Effector memory CD4-positive, alpha-beta T cell (primary cell): ENCODE data around the gene MARF1.
A peak's percentile ranks its signal among the peaks of the same experiment; 100 is the strongest.
"Not testable (repeated sequence)": the region's sequence is repeated elsewhere in the genome, so short reads cannot be mapped to it uniquely, and the experiment has no call there.

Experiments
- DNase-seq, 3 donors: peaks; one replicate each; pipeline ENCODE4 v3.0.0-alpha.2; 2020
- H3K27ac ChIP-seq: 2 replicates; pipeline ENCODE4 v1.7.0; 2013; ENCODE audit warnings: mild to moderate bottlenecking, low read length, moderate library complexity; ENCODE audit not compliant: insufficient read depth, poor library complexity, severe bottlenecking
- H3K27me3 ChIP-seq: replicated peaks from 2 replicates; pipeline ENCODE4 v1.7.0; 2013; ENCODE audit warnings: mild to moderate bottlenecking, low read length; ENCODE audit not compliant: insufficient read depth, control insufficient read depth, poor library complexity, severe bottlenecking
- H3K36me3 ChIP-seq: 2 replicates; pipeline ENCODE4 v1.7.0; 2013; ENCODE audit warnings: mild to moderate bottlenecking, low read length, moderate library complexity; ENCODE audit not compliant: control insufficient read depth, insufficient read depth
- H3K4me1 ChIP-seq: 2 replicates; pipeline ENCODE4 v1.7.0; 2013; ENCODE audit warnings: low read length, mild to moderate bottlenecking; ENCODE audit not compliant: control insufficient read depth, insufficient read depth, poor library complexity, severe bottlenecking
- H3K4me3 ChIP-seq: 2 replicates; pipeline ENCODE4 v1.7.0; 2013; ENCODE audit warnings: low read length, low read depth, mild to moderate bottlenecking; ENCODE audit not compliant: insufficient read depth, poor library complexity, severe bottlenecking
- H3K9me3 ChIP-seq: 2 replicates; pipeline ENCODE4 v1.7.0; 2013; ENCODE audit warnings: mild to moderate bottlenecking, low read length, moderate library complexity; ENCODE audit not compliant: control insufficient read depth

The MARF1 gene

DNA sequence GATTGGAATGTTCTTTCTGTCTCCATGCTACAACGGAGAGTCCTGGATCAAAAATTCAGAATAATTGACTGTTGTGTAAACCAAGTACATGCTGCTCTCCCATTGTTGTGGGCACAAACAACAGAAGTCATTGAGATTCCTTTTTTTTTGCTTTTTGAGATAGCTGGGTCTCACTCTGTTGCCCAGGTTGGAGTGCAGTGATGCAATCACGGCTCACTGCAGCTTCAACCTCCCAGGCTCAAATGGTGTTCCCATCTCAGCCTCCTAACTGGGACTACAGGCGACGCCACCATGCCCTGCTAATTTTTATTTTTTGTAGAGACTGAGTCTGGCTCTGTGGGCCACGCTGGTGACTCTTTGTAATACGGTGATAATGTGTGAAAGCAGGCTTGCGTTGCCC, 31.6 kb upstream of the MARF1 start:
- H3K9me3 ChIP-seq = no peaks in the 10 kb centered on the region
- H3K4me3 ChIP-seq = no peak overlapping the region
- no peaks in the 10 kb centered on the region for H3K27me3 ChIP-seq
- H3K27ac ChIP-seq = peak overlapping the region; percentile 87
- peaks cover 28% of the 10 kb centered on the region for H3K4me1 ChIP-seq
- no peak for DNase-seq
- H3K36me3 ChIP-seq = peaks cover 34% of the 10 kb centered on the region

DNA sequence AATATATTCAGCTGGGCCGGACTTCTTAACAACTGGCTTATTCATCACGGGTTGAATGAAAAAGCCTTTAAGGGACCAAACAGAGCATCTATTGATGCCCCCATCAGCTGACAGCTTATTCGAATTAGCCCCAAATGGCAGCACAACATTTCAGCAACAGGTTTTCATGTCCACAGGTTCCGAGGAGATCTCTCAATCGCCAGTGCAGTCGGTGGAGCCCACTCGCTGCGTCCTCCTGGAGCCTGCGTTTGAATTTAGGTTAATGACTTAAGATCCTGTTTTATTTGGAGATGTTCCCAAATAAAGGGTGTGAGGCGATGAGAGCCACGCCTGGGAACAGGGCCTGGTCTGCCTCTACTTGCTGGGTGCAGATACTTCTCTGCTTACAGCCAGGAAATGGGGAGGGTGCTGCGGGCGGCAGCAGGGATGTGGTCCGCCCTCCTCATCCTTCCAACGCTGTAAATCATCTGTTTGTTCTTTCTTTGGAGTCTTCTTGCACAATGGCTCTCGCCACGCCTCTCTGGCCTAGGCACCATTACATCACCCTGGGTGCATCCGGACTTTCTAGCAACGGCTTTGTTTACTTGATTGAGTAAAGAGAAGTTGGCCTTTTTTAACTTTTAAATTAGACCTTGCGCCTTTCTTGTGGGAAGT, 29.7 kb upstream of the MARF1 start:
- peak overlapping the region; percentile 13 for H3K4me3 ChIP-seq
- peaks cover 32% of the 10 kb centered on the region for H3K36me3 ChIP-seq
- peaks cover 28% of the 10 kb centered on the region for H3K4me1 ChIP-seq
- H3K27me3 ChIP-seq = no peaks in the 10 kb centered on the region
- peak overlapping the region; percentile 87 for H3K27ac ChIP-seq
- H3K9me3 ChIP-seq = no peaks in the 10 kb centered on the region
- DNase-seq = peak; percentile 52 to 77 (median 67)

- H3K9me3 ChIP-seq, H3K27me3 ChIP-seq, H3K4me3 ChIP-seq, DNase-seq: not testable (repeated sequence)
- Histone ChIP-seq H3K36me3 (peaks cover 35% of the 10 kb centered on the region), H3K27ac (peak overlapping the region; percentile 87), H3K4me1 (peaks cover 28% of the 10 kb centered on the region)
These were observed 29.2 kb upstream of the MARF1 start for GRCh38 chr16:15672127-15672513.

- H3K4me1 ChIP-seq = peaks cover 28% of the 10 kb centered on the region
- no peak overlapping the region for H3K4me3 ChIP-seq
- DNase-seq = no peak
- no peaks in the 10 kb centered on the region for H3K27me3 ChIP-seq
- peak overlapping the region; percentile 87 for H3K27ac ChIP-seq
- peaks cover 36% of the 10 kb centered on the region for H3K36me3 ChIP-seq
- H3K9me3 ChIP-seq = no peaks in the 10 kb centered on the region
These were observed 28.7 kb upstream of the MARF1 start for GRCh38 chr16:15671530-15672117.

GRCh38 chr16:15667091-15667742, 24.3 kb upstream of the MARF1 start:
- no peak for DNase-seq
- Histone ChIP-seq H3K27me3 (no peaks in the 10 kb centered on the region), H3K4me3 (no peak overlapping the region), H3K4me1 (peaks cover 7% of the 10 kb centered on the region), H3K9me3 (no peaks in the 10 kb centered on the region), H3K36me3 (peaks cover 53% of the 10 kb centered on the region), H3K27ac (no peak overlapping the region)

GRCh38 chr16:15665107-15665506, 22.2 kb upstream of the MARF1 start:
- DNase-seq = no peak
- peaks cover 54% of the 10 kb centered on the region for H3K36me3 ChIP-seq
- no peak overlapping the region for H3K27ac ChIP-seq
- H3K4me1 ChIP-seq = no peaks in the 10 kb centered on the region
- no peaks in the 10 kb centered on the region for H3K27me3 ChIP-seq
- no peaks in the 10 kb centered on the region for H3K9me3 ChIP-seq
- no peak overlapping the region for H3K4me3 ChIP-seq

DNA sequence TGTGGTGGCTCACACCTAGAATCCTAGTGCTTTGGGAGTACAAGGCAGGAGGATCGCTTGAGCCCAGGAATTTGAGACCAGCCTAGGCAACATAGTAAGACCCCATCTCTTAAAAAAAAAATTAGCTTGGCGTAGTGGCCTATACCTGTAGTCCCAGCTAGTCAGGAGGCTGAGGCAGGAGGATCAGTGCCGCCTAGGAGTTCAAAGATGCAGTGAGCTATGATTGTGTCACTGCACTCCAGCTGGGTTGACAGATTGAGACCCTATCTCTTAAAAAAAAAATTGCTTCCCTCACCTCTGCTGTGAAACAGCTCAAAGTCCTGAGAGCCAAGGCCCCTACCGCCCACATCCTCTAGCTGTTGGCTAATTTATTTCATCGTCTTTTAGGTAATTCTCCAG, 17.2 kb upstream of the MARF1 start:
- Histone ChIP-seq H3K36me3 (peaks cover 11% of the 10 kb centered on the region), H3K27me3 (no peaks in the 10 kb centered on the region), H3K4me3 (no peak overlapping the region), H3K27ac (no peak overlapping the region), H3K4me1 (peaks cover 8% of the 10 kb centered on the region), H3K9me3 (no peaks in the 10 kb centered on the region)
- DNase-seq = no peak

- no peak for DNase-seq
- Histone ChIP-seq H3K4me1 (peaks cover 8% of the 10 kb centered on the region), H3K4me3 (no peak overlapping the region), H3K27ac (peak overlapping the region; percentile 51), H3K36me3 (peaks cover 6% of the 10 kb centered on the region), H3K9me3 (no peaks in the 10 kb centered on the region), H3K27me3 (no peaks in the 10 kb centered on the region)
These were observed 15.6 kb upstream of the MARF1 start for GRCh38 chr16:15658556-15658955.

- no peaks in the 10 kb centered on the region for H3K27me3 ChIP-seq
- peaks cover 6% of the 10 kb centered on the region for H3K36me3 ChIP-seq
- no peaks in the 10 kb centered on the region for H3K9me3 ChIP-seq
- no peak overlapping the region for H3K27ac ChIP-seq
- H3K4me1 ChIP-seq = peaks cover 8% of the 10 kb centered on the region
- no peak overlapping the region for H3K4me3 ChIP-seq
- DNase-seq = no peak
These were observed 15.2 kb upstream of the MARF1 start for GRCh38 chr16:15658149-15658548.

DNA sequence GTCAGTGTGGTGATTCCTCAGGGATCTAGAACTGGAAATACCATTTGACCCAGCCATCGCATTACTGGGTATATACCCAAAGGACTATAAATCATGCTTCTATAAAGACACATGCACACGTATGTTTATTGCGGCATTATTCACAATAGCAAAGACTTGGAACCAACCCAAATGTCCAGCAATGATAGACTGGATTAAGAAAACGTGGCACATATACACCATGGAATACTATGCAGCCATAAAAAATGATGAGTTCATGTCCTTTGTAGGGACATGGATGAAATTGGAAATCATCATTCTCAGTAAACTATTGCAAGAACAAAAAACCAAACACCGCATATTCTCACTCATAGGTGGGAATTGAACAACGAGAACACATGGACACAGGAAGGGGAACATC, 12.6 kb upstream of the MARF1 start:
- H3K36me3 ChIP-seq, H3K4me3 ChIP-seq, H3K27me3 ChIP-seq, DNase-seq, H3K9me3 ChIP-seq, H3K27ac ChIP-seq: not testable (repeated sequence)
- peaks cover 21% of the 10 kb centered on the region for H3K4me1 ChIP-seq
